NB4 (cell line): Measurements from ENCODE around the gene ZFAND3.

ENCODE experiments used
- DNase-seq: peaks from one replicate; pipeline ENCODE4 v3.0.0; 2010; ENCODE audit warnings: low read depth
- H3K4me3 ChIP-seq: one replicate; pipeline ENCODE4 v1.5.1; 2011; ENCODE audit warnings: mild to moderate bottlenecking, low read depth, low read length, moderate library complexity
- MYC ChIP-seq: IDR thresholded peaks from 2 replicates; pipeline ENCODE4 v1.6.1; 2011; ENCODE audit warnings: low read depth, low read length
- POLR2A ChIP-seq: IDR thresholded peaks from 2 replicates; pipeline ENCODE4 v1.6.1; 2011; ENCODE audit warnings: mild to moderate bottlenecking; ENCODE audit not compliant: insufficient read length; ENCODE audit errors: extremely low read depth
- TF ChIP-seq, protein P1 (sequence below): IDR thresholded peaks from 2 replicates; pipeline ENCODE4 v1.6.1; 2011; ENCODE audit warnings: low read depth, low read length
- TF ChIP-seq, protein P2 (sequence below): IDR thresholded peaks from one replicate; pipeline ENCODE4 v1.5.1; 2012; ENCODE audit warnings: low read depth, low read length

The ZFAND3 gene

DNA sequence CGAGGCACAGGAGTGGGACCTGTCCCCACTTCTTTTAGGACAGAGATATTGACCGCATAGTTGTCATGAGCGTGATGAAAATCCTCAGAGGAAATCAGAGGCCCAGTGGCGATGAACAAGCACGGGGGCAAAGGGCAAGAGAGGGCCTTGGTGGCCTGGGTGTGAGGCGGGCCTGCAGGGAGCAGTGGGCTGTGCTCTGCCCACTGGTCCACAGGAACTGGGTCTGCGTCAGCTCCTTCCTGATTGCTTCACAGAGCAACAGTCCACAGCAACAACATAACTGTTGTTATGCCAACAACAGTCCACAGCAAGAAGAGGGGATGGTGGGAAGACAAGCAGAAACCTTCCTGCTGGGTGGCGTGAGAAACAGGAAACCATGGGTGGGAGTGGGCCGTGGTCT is 335.6 kb downstream of the ZFAND3 start:
- no peak for TF ChIP-seq POLR2A
- TF ChIP-seq, protein P1, sequence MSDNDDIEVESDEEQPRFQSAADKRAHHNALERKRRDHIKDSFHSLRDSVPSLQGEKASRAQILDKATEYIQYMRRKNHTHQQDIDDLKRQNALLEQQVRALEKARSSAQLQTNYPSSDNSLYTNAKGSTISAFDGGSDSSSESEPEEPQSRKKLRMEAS: no peak
- TF ChIP-seq, protein P2, sequence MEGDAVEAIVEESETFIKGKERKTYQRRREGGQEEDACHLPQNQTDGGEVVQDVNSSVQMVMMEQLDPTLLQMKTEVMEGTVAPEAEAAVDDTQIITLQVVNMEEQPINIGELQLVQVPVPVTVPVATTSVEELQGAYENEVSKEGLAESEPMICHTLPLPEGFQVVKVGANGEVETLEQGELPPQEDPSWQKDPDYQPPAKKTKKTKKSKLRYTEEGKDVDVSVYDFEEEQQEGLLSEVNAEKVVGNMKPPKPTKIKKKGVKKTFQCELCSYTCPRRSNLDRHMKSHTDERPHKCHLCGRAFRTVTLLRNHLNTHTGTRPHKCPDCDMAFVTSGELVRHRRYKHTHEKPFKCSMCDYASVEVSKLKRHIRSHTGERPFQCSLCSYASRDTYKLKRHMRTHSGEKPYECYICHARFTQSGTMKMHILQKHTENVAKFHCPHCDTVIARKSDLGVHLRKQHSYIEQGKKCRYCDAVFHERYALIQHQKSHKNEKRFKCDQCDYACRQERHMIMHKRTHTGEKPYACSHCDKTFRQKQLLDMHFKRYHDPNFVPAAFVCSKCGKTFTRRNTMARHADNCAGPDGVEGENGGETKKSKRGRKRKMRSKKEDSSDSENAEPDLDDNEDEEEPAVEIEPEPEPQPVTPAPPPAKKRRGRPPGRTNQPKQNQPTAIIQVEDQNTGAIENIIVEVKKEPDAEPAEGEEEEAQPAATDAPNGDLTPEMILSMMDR: no peak
- no peak for TF ChIP-seq MYC
- no peak for DNase-seq
- H3K4me3 ChIP-seq: no peak overlapping the region

DNA sequence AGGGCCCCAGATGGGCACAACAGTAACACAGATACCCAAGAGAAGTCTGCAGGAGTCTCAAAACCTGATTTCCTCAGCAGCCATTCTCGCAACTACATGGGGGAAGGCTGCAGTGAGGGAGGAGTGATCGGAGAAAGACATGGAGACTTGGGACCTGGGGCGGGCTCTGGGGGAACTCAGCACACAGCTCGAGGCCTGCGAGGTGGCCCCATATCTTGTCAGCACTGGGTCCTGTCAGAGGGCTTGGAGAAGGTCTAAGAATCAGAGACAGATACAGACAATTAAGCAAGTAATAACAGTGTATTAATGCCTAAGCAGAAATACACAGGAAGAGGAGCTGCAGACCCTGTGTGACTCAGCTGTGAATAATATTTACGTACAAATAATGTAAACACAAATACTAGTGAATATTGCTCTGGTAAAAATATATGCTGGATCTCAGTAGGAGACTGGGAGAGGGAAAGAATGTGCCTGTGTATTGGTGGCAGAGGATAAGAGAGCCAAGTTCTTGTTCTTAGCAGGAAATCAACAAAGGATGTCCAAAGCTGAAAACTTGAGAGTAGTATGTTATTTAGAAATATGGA is 336.2 kb downstream of the ZFAND3 start:
- TF ChIP-seq, protein P1: no peak
- TF ChIP-seq POLR2A (no peak), MYC (no peak)
- TF ChIP-seq, protein P2: no peak
- H3K4me3 ChIP-seq: no peak overlapping the region
- no peak for DNase-seq

DNA sequence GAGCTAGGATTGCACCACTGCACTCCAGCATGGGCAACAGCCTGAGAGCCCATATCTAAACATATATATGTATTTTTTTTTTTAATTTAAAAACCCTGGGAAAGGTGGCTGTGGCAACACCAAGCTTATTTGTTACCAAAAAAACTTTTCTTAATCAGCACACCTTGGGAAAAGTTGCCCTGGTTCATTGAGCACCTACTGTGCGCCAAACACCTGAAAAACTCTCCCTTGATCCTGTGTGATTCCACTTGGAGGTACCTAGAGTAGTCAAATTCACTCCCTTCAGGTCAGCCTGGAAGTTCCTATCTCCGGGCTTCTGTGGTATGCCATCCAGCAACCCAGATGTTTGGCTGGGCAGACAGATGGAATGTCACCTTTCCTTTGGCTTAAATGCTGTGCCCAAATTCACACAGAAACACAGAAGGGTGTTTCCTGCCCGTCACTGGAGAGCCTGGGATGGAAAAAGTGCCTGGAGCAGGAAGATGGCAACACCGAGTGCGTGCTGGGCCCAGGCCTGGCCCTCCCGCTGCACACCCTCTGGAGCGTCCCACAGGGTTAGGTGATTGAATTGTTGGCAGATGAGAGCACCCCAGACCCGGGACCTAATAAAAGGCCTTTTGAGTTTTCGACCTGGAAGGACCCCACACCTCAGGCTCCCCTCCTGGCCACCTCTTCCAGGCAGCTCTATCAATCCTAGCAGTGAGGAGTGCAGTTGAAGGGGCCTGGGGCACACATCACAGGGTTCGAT is 337.5 kb downstream of the ZFAND3 start:
- DNase-seq: no peak
- TF ChIP-seq, protein P2: no peak
- TF ChIP-seq POLR2A: no peak
- TF ChIP-seq, protein P1: no peak
- TF ChIP-seq MYC: no peak
- H3K4me3 ChIP-seq: no peak overlapping the region

DNA sequence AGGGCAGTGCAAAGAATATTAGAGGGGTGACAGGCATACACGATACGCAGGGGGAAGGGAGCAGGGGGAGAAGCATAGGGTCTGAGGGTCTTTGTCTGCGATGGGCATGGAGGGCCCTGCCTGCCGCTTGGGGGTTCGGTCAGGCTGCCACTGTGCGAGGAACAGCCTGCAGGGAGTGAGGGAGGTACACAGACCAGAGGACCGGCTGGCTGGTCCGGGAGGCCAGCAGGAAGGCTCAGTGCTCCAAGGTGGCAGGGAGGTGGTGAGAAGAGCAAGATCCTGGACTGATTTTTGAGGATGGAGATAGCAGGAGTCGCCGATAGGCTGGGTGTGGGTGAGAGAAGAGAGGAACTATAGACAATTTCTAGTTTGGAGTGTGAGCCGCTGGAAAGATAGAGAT is 338.4 kb downstream of the ZFAND3 start:
- H3K4me3 ChIP-seq: no peak overlapping the region
- TF ChIP-seq MYC (no peak), POLR2A (no peak)
- TF ChIP-seq, protein P2: no peak
- TF ChIP-seq, protein P1: no peak
- DNase-seq: no peak

DNA sequence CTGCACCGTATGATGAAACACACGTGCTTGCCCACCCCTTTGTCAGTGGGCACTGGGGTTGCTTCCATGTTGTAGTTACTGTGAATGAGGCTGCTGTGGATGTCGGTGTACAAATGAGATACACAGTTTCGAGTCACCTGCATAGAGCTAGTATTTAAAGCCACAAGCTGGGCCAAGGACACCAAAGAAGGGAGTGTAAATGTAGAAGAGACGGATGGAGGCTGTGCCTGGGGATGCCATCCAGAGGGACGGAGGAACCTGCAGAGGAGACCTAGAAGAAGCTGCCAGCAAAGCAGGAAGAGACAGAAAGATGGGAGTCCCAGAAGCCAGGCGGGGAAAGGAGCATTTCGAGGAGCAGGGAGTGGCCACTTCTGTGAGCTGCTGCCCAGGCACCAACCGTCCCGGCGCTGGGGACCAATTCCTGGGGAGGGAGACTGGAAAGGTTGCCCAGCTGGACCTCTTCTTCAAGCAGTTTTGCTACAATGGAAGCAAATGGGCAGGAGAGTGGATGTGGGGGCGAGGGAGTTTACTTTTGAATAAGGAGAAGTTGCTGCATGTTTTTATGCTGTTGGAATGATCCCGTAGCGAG is 339.3 kb downstream of the ZFAND3 start:
- H3K4me3 ChIP-seq: no peak overlapping the region
- TF ChIP-seq, protein P2: no peak
- TF ChIP-seq POLR2A (no peak), MYC (no peak)
- TF ChIP-seq, protein P1: no peak
- no peak for DNase-seq
